Measurements from ENCODE around the gene RTN4RL2. TPM values are rescaled to one million over a fixed set of nuclear protein-coding genes. Genes with fewer than 3 reads are reported as not detected.

Gene RTN4RL2
- total RNA-seq, 1 experiment from 2014 or later, result 7.0 TPM

- no peaks in the 10 kb centered on the region for H3K79me1 ChIP-seq (ENCODE audit: insufficient read depth, low read depth, low read length, poor library complexity, severe bottlenecking)
- H3T11ph ChIP-seq (ENCODE audit: low read length), result no peak overlapping the region
- H2BK20ac ChIP-seq (ENCODE audit: low read depth, low read length, poor library complexity, severe bottlenecking), result no peak overlapping the region
- H4K8ac ChIP-seq (replicated peaks; ENCODE audit: insufficient read length, low read depth, low read length), result no peak overlapping the region
- no peak overlapping the region for H3K4ac ChIP-seq (ENCODE audit: low read depth, low read length)
- no peak overlapping the region for H3K56ac ChIP-seq (ENCODE audit: insufficient read length, low read depth, low read length)
- H3K23ac ChIP-seq (ENCODE audit: insufficient read length, low read depth, low read length), result no peak overlapping the region
- H3K4me1 ChIP-seq (ENCODE audit: insufficient read depth, low read length), result peaks cover 2% of the 10 kb centered on the region; the same call in 1 of the 2 replicates
- Mint-ChIP-seq H3K4me3 (no peak overlapping the region), H3K4me1 (peaks cover 21 to 26% of the 10 kb centered on the region in 2 experiments), H3K9me3 (no peaks in the 10 kb centered on the region), H3K36me3 (ENCODE audit: insufficient read depth in 1 of 3, low read depth in 3 of 3) (peaks cover 5 to 9% (median 8%) of the 10 kb centered on the region in 3 experiments; a peak in 4 of 7 replicates), H3K27ac (no peak overlapping the region), H3K27me3 (ENCODE audit: low read depth) (peaks cover 60% of the 10 kb centered on the region)
- no peak for DNase-seq
- no peaks in the 10 kb centered on the region for H3K79me2 ChIP-seq (ENCODE audit: insufficient read depth, low read length)
- H3K4me2 ChIP-seq (ENCODE audit: insufficient read depth, insufficient read length, low read length), result no peak overlapping the region
- H2BK12ac ChIP-seq (ENCODE audit: insufficient read length, low read depth, low read length), result no peak overlapping the region
- H3K27me3 ChIP-seq (ENCODE audit: insufficient read depth, low read length), result peaks cover 3% of the 10 kb centered on the region; the same call in 1 of the 2 replicates
- H2BK15ac ChIP-seq (ENCODE audit: low read depth, low read length), result no peak overlapping the region
- no peak overlapping the region for H3K9ac ChIP-seq (ENCODE audit: extremely low read depth, insufficient read length, low read length)
- no peak overlapping the region for H4K5ac ChIP-seq (ENCODE audit: insufficient read length, low read depth, low read length)
- peaks cover 6% of the 10 kb centered on the region for H3K23me2 ChIP-seq (ENCODE audit: insufficient read length, low read depth, low read length, poor library complexity, severe bottlenecking)
- H2BK120ac ChIP-seq (ENCODE audit: low read depth, low read length, poor library complexity, severe bottlenecking), result no peak overlapping the region
- no peak overlapping the region for H3K18ac ChIP-seq (ENCODE audit: insufficient read length, low read depth, low read length)
- H4K91ac ChIP-seq (ENCODE audit: insufficient read length, low read depth, low read length), result no peak overlapping the region
- H2BK5ac ChIP-seq (ENCODE audit: insufficient read length, low read length), result no peak overlapping the region
- no CpG with 5 or more reads among the region's 4 CpGs for WGBS (ENCODE audit: extremely low coverage, insufficient read length, low lambda C conversion rate)
- H2AK5ac ChIP-seq (ENCODE audit: insufficient read length, low read length), result no peak overlapping the region
- H3K9me3 ChIP-seq (ENCODE audit: control insufficient read depth, low read depth, low read length), result no peaks in the 10 kb centered on the region
- TF ChIP-seq, protein P1, sequence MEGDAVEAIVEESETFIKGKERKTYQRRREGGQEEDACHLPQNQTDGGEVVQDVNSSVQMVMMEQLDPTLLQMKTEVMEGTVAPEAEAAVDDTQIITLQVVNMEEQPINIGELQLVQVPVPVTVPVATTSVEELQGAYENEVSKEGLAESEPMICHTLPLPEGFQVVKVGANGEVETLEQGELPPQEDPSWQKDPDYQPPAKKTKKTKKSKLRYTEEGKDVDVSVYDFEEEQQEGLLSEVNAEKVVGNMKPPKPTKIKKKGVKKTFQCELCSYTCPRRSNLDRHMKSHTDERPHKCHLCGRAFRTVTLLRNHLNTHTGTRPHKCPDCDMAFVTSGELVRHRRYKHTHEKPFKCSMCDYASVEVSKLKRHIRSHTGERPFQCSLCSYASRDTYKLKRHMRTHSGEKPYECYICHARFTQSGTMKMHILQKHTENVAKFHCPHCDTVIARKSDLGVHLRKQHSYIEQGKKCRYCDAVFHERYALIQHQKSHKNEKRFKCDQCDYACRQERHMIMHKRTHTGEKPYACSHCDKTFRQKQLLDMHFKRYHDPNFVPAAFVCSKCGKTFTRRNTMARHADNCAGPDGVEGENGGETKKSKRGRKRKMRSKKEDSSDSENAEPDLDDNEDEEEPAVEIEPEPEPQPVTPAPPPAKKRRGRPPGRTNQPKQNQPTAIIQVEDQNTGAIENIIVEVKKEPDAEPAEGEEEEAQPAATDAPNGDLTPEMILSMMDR (conservative IDR thresholded peaks at IDR 0.05), result no peak
- no peak overlapping the region for H3K14ac ChIP-seq (ENCODE audit: insufficient read depth, low read length)
- no peaks in the 10 kb centered on the region for H4K20me1 ChIP-seq (ENCODE audit: control insufficient read depth, insufficient read depth, insufficient read length)
- no peak overlapping the region for H2AFZ ChIP-seq (ENCODE audit: low read length)
- H3K27ac ChIP-seq (ENCODE audit: insufficient read length, low read depth, low read length), result no peak overlapping the region
Observed at GRCh38 chr11:57429946-57430345, 30.4 kb upstream of the RTN4RL2 start.
